22Rv1 (cell line): Measurements from ENCODE around the gene GAL3ST1.

ENCODE experiments used
- CTCF ChIP-seq: fragments of 450-650 bp; IDR thresholded peaks from 2 replicates; pipeline ENCODE4 v1.5.1; 2017; ENCODE audit warnings: mild to moderate bottlenecking
- ZFX ChIP-seq: fragments of 450-650 bp; IDR thresholded peaks from 2 replicates; pipeline ENCODE4 v1.6.1; 2017; ENCODE audit warnings: antibody characterized with exemption, borderline replicate concordance

- TF ChIP-seq CTCF: no peak
- no peak for TF ChIP-seq ZFX
Observed at GRCh38 chr22:30607300-30607930, 33.0 kb upstream of the GAL3ST1 start.
